Activated naive CD4-positive, alpha-beta T cell treated with anti-CD3 and anti-CD28 coated beads, Interleukin-2, amount 50 U/mL, for 24 hours (primary cell): ENCODE results near the gene ZNF362.
A peak's percentile ranks its signal among the peaks of the same experiment; 100 is the strongest.

Experiments
- H3K27ac Mint-ChIP-seq: one replicate; pipeline ENCODE4 v1.8.0; 2021; ENCODE audit warnings: mild to moderate bottlenecking, mixed read lengths
- H3K27me3 Mint-ChIP-seq: one replicate; pipeline ENCODE4 v1.8.0; 2021; ENCODE audit warnings: mixed read lengths
- H3K36me3 Mint-ChIP-seq: one replicate; pipeline ENCODE4 v1.8.0; 2021; ENCODE audit warnings: mixed read lengths
- H3K4me1 Mint-ChIP-seq: one replicate; pipeline ENCODE4 v1.8.0; 2021; ENCODE audit warnings: mixed read lengths
- H3K4me3 Mint-ChIP-seq: one replicate; pipeline ENCODE4 v1.8.0; 2021; ENCODE audit warnings: mild to moderate bottlenecking, mixed read lengths
- H3K9me3 Mint-ChIP-seq: one replicate; pipeline ENCODE4 v1.8.0; 2021; ENCODE audit warnings: mixed read lengths

ZNF362 gene

DNA sequence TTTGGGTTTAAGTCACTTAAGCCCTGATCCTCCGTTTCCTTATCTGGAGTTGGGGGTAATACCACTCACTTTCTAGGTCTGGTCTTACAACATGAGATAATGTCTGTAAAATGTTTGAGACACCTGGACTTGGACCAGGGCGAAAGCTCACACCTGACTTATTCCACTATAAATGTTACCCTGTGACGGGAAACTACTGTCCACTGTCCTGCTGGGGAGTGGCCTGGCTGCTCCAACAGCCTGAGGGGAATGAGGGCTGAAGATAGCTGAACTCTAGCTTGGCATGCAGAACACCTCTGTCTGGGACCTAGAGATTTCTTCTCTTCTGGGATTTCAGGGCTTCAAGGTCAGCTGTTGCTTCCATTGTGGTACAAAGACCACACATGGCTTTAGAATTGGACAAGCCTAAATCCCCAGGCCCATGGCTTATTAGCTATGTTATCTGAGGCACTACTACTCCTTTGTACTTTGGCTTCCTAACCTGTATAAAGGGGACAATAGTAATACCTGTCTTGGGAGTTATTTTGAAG, 74.1 kb downstream of the ZNF362 start:
- no peak overlapping the region for H3K27ac Mint-ChIP-seq
- H3K9me3 Mint-ChIP-seq = no peaks in the 10 kb centered on the region

GRCh38 chr1:33330906-33331305, 74.6 kb downstream of the ZNF362 start:
- H3K27me3 Mint-ChIP-seq = no peaks in the 10 kb centered on the region
- peaks cover 7% of the 10 kb centered on the region for H3K4me1 Mint-ChIP-seq
- H3K36me3 Mint-ChIP-seq = peaks cover 7% of the 10 kb centered on the region
- H3K27ac Mint-ChIP-seq = no peak overlapping the region
- no peak overlapping the region for H3K4me3 Mint-ChIP-seq
- H3K9me3 Mint-ChIP-seq = no peaks in the 10 kb centered on the region

More for the DNA sequence above, 74.1 kb downstream of the ZNF362 start:
- Mint-ChIP-seq H3K4me1 (peaks cover 7% of the 10 kb centered on the region), H3K36me3 (peaks cover 11% of the 10 kb centered on the region), H3K27me3 (no peaks in the 10 kb centered on the region), H3K4me3 (no peak overlapping the region)

DNA sequence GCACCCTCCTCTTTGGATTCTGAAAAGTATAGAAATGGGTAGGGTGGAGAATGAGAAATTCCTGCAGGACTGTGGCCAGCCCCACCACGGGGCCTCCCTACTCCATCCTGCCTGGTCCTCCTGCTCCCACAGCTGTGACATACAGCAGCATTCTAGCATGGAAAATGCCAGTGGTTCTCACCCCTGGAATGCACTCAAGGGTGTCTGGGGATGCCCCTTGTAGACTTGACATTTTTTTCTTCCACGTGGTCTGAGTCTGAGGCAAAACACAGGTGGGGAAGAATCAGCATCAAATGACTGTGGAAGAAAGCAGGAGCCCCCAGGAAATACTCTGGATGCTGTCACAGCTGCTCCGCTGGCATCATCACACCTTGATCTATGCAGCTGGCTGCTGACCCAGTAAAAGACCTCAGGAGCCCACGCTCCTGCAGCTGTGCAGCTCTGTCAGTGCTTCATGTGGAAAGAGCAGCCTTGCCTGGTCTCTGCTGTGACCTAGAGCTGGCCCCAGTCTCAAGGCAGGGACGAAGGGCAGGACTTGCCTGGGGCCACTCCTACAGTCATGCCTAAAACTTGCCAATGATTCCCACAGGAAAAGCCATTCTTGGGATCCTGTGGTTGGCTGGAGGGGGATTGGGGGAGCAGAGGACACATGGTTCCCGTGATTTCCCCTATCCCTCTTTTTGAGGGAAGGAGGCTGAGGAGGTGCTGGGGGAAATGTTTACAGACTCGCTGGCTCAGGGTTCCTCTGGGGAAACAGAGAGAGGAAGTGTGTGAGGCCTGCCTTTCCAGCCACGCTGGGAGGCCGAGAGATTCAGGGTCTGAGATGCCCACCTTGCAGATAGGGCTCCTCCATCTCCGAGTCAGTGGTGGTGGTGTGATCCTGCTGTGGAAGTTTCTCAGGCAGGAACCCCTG, 75.4 kb downstream of the ZNF362 start:
- Mint-ChIP-seq H3K9me3 (no peaks in the 10 kb centered on the region), H3K27me3 (no peaks in the 10 kb centered on the region), H3K36me3 (peaks cover 7% of the 10 kb centered on the region), H3K27ac (no peak overlapping the region), H3K4me3 (no peak overlapping the region), H3K4me1 (peaks cover 14% of the 10 kb centered on the region)

DNA sequence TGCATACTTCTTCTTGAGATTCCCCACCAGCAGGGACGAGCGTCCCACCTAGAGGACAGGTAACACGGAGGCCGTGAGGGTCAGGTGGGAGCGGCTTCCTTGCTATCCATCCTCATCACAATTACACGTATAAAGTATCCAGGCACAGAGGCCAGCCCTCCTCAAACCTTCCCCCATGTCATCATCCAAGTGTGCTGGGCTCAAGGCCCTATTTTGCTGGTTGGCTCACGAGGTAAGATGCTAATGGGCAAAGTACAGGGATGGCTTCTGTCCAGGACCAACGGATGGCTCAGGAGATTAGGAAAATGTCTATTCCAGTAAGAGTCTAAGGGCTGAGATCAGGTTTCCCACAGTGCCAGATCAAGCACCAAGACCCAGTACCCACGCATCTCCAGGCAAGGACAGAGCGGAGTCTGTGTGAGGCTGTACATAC, 76.1 kb downstream of the ZNF362 start:
- no peaks in the 10 kb centered on the region for H3K9me3 Mint-ChIP-seq
- H3K27me3 Mint-ChIP-seq = no peaks in the 10 kb centered on the region
- peaks cover 19% of the 10 kb centered on the region for H3K4me1 Mint-ChIP-seq
- no peak overlapping the region for H3K27ac Mint-ChIP-seq
- H3K36me3 Mint-ChIP-seq = peaks cover 7% of the 10 kb centered on the region
- H3K4me3 Mint-ChIP-seq = no peak overlapping the region

DNA sequence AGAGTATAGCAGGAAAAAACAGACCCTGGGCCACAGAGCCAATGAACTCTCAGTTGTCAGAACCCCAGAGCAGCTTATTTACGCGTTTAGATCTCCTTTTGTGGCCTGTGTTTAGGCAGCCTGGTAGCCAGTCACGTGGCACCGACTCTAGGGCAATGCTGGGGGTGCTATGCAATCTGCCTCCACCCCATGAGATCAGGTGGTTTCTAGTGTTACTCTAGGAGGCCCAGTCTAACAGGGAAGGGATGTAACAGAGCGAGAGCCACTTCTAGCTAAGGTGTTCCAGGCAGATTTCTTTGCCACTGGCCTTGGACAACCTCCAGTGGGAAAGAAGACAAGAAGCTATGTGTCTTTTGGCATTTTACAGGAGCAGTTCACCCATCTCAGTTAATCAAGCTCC, 76.6 kb downstream of the ZNF362 start:
- Mint-ChIP-seq H3K27ac (no peak overlapping the region), H3K27me3 (no peaks in the 10 kb centered on the region), H3K4me3 (no peak overlapping the region), H3K36me3 (peaks cover 7% of the 10 kb centered on the region), H3K4me1 (peaks cover 23% of the 10 kb centered on the region), H3K9me3 (no peaks in the 10 kb centered on the region)

GRCh38 chr1:33334081-33334552, 77.8 kb downstream of the ZNF362 start:
- peaks cover 3% of the 10 kb centered on the region for H3K36me3 Mint-ChIP-seq
- H3K4me1 Mint-ChIP-seq = peaks cover 35% of the 10 kb centered on the region
- no peaks in the 10 kb centered on the region for H3K27me3 Mint-ChIP-seq
- no peak overlapping the region for H3K4me3 Mint-ChIP-seq
- no peaks in the 10 kb centered on the region for H3K9me3 Mint-ChIP-seq
- no peak overlapping the region for H3K27ac Mint-ChIP-seq

DNA sequence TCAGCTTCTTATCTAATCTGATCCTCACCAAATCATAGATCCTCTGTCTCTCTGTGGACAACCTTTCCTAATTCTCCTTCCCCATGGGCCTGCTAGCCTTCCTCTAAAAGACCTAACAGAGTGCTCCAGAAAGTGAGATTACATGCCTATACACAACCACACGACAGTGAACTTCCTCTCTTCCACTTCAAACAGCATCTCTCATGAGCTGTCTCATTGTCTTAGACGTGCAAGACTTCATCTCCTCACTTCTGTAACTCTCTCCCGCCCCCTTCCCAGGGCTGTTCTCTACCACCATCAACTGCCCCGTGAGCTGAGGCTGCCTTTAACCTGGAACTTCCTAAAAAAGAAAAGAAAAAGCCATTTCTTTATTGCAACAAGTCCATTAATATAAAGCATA, 78.7 kb downstream of the ZNF362 start:
- no peaks in the 10 kb centered on the region for H3K27me3 Mint-ChIP-seq
- no peaks in the 10 kb centered on the region for H3K36me3 Mint-ChIP-seq
- no peaks in the 10 kb centered on the region for H3K9me3 Mint-ChIP-seq
- peaks cover 42% of the 10 kb centered on the region for H3K4me1 Mint-ChIP-seq
- no peak overlapping the region for H3K4me3 Mint-ChIP-seq
- peak overlapping the region; percentile 33 for H3K27ac Mint-ChIP-seq

GRCh38 chr1:33336580-33336979, 80.3 kb downstream of the ZNF362 start:
- H3K9me3 Mint-ChIP-seq = no peaks in the 10 kb centered on the region
- H3K27ac Mint-ChIP-seq = no peak overlapping the region
- H3K36me3 Mint-ChIP-seq = no peaks in the 10 kb centered on the region
- H3K4me3 Mint-ChIP-seq = no peak overlapping the region
- H3K27me3 Mint-ChIP-seq = no peaks in the 10 kb centered on the region
- H3K4me1 Mint-ChIP-seq = peaks cover 51% of the 10 kb centered on the region

DNA sequence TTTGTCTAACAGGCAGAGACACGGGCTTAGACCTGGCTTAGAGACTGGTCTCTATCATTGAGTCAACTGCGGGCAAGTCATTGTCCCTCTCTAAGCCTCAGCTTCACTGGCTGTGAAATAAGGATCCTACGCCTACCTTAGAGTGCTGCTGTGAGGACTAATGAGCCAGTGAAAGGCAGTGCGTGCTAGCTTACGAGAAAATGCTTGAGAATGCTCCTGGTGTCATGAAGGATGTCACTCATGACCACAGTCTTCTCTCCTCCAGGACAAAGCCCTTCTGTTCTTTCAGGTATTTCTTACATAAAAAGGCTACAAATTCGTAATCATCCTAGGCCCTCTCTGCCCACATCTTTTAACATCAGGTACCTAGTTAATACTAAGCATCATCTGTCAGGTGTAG, 81.1 kb downstream of the ZNF362 start:
- no peak overlapping the region for H3K27ac Mint-ChIP-seq
- peaks cover 55% of the 10 kb centered on the region for H3K4me1 Mint-ChIP-seq
- no peaks in the 10 kb centered on the region for H3K27me3 Mint-ChIP-seq
- H3K9me3 Mint-ChIP-seq = no peaks in the 10 kb centered on the region
- H3K4me3 Mint-ChIP-seq = no peak overlapping the region
- no peaks in the 10 kb centered on the region for H3K36me3 Mint-ChIP-seq

GRCh38 chr1:33338048-33338439, 81.8 kb downstream of the ZNF362 start:
- Mint-ChIP-seq H3K27me3 (no peaks in the 10 kb centered on the region), H3K27ac (peak overlapping the region; percentile 13), H3K4me3 (no peak overlapping the region), H3K36me3 (peaks cover 2% of the 10 kb centered on the region), H3K4me1 (peaks cover 60% of the 10 kb centered on the region), H3K9me3 (no peaks in the 10 kb centered on the region)

DNA sequence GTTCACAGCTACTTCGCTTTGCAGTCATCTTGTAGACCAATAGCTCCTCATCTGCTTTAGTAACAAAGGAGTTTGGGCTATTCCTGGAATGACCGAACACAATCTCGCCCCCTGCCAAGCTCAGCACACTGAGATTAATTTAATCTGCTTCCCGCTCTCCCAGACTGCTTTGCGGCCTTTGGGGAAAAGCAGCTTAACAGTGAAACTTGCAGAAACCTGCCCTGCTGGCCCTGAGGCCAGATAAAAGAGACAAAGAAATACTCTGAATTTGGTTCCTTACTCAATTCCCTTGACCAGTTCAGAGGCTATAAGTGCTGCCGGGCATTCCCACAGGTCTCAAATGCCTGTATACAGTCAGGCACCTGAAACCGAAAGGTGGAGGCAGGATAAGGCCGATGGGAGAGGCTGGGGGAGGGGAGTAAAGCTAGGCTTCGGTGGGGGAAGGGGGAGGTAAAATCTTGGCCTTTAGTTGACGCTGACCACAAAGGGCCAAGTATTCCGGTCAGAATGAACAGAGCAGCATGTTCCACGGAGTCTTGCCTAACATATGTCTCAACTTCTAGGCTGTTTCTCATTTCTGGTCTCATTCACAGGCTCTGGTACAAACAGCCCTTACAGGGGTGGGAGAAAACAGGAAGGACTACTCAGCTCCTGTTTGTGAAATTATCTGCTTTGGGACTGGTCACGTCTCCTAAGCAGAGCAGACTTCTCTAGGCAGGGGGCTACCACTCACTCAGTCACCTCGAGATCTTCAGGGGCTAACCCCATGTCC, 82.3 kb downstream of the ZNF362 start:
- H3K27ac Mint-ChIP-seq = no peak overlapping the region
- no peaks in the 10 kb centered on the region for H3K27me3 Mint-ChIP-seq
- no peak overlapping the region for H3K4me3 Mint-ChIP-seq
- peaks cover 2% of the 10 kb centered on the region for H3K36me3 Mint-ChIP-seq
- H3K9me3 Mint-ChIP-seq = no peaks in the 10 kb centered on the region
- peaks cover 62% of the 10 kb centered on the region for H3K4me1 Mint-ChIP-seq

- H3K9me3 Mint-ChIP-seq = no peaks in the 10 kb centered on the region
- peaks cover 2% of the 10 kb centered on the region for H3K36me3 Mint-ChIP-seq
- H3K4me3 Mint-ChIP-seq = no peak overlapping the region
- H3K4me1 Mint-ChIP-seq = peaks cover 69% of the 10 kb centered on the region
- no peak overlapping the region for H3K27ac Mint-ChIP-seq
- no peaks in the 10 kb centered on the region for H3K27me3 Mint-ChIP-seq
These were observed 83.1 kb downstream of the ZNF362 start for GRCh38 chr1:33339413-33339812.

DNA sequence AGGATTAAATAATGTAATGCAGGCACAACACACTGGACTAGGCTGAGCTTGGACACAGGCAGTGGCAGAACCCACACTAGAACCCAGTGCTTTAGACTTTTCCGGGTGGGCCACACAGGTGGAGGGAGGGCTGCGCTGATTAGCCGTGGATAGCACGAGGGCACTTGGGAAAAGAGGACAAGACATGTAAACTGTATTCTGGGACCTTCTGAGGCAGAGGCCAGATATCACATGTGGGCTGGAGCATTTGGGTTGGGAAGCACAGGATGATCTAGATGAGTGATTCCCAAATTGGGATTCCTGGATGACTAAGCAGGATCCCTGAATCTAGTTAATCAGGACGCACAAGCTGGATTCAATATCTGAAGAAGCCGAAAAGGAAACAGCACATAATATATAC, 84.9 kb downstream of the ZNF362 start:
- Mint-ChIP-seq H3K27me3 (no peaks in the 10 kb centered on the region), H3K9me3 (no peaks in the 10 kb centered on the region), H3K4me1 (peaks cover 73% of the 10 kb centered on the region), H3K27ac (no peak overlapping the region), H3K36me3 (peaks cover 2% of the 10 kb centered on the region), H3K4me3 (no peak overlapping the region)

- no peak overlapping the region for H3K27ac Mint-ChIP-seq
- no peaks in the 10 kb centered on the region for H3K27me3 Mint-ChIP-seq
- no peaks in the 10 kb centered on the region for H3K9me3 Mint-ChIP-seq
- peaks cover 75% of the 10 kb centered on the region for H3K4me1 Mint-ChIP-seq
- peaks cover 6% of the 10 kb centered on the region for H3K36me3 Mint-ChIP-seq
- H3K4me3 Mint-ChIP-seq = no peak overlapping the region
These were observed 85.9 kb downstream of the ZNF362 start for GRCh38 chr1:33342041-33342723.

DNA sequence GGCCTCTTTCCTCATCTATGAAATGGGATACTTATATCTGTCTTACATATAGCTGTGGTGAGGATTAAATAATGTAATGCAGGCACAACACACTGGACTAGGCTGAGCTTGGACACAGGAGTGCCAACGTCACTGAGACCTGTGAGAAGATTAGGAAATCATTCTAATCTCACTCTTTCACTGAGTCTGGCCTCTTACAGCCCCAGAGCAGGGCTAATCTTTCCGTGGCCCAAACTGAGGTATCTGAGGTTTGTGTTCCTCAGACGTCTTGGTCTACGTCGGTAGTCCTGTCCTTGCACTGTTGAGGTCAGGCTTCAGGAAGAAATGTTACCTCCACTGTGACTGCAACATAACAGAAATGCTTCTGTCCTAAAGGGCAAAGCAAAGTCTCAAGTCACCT, 87.2 kb downstream of the ZNF362 start:
- H3K27me3 Mint-ChIP-seq = no peaks in the 10 kb centered on the region
- peaks cover 75% of the 10 kb centered on the region for H3K4me1 Mint-ChIP-seq
- no peak overlapping the region for H3K4me3 Mint-ChIP-seq
- H3K27ac Mint-ChIP-seq = no peak overlapping the region
- no peaks in the 10 kb centered on the region for H3K9me3 Mint-ChIP-seq
- peaks cover 6% of the 10 kb centered on the region for H3K36me3 Mint-ChIP-seq
